ENCODE results near the gene DDX4. TPM values are rescaled to one million over a fixed set of nuclear protein-coding genes. Genes with fewer than 3 reads are reported as not detected.
"Not testable (repeated sequence)": the region's sequence is repeated elsewhere in the genome, so short reads cannot be mapped to it uniquely, and the experiment has no call there.

The DDX4 gene
- total RNA-seq, 4 donors from 2014 or later: not detected

DNA sequence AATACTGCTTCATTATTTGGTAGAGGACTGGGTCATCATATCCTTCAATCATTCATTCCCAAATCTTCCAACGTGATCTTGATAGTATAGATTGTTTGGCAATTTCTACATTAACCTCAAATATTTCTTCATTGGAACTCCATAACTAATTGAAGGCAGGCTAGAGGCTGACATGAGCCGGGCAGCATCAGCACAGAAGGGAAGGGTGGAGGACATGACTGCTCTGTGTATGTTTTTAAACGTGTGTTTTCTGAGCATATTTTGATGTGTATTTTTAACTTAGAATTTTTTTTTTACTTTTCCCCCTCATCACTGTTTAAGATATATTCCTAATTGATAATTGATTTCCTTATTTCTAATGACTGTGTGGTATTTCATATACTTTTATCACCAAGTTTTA, 12.6 kb downstream of the DDX4 start:
- no peak overlapping the region for H3K4me3 ChIP-seq (ENCODE audit: low read depth, poor library complexity, severe bottlenecking)
- WGBS, 2 donors: 71 to 76% methylated on average over 3 of the region's 3 CpGs
- intact Hi-C loops (cut with DNase I; ENCODE audit: low total_unique reads): no loop called here
- DNase-seq (ENCODE audit: low spot score in 2 of 2): no peak
- no peak for TF ChIP-seq POLR2A (IDR thresholded peaks at IDR 0.05)
- TF ChIP-seq, protein P1, sequence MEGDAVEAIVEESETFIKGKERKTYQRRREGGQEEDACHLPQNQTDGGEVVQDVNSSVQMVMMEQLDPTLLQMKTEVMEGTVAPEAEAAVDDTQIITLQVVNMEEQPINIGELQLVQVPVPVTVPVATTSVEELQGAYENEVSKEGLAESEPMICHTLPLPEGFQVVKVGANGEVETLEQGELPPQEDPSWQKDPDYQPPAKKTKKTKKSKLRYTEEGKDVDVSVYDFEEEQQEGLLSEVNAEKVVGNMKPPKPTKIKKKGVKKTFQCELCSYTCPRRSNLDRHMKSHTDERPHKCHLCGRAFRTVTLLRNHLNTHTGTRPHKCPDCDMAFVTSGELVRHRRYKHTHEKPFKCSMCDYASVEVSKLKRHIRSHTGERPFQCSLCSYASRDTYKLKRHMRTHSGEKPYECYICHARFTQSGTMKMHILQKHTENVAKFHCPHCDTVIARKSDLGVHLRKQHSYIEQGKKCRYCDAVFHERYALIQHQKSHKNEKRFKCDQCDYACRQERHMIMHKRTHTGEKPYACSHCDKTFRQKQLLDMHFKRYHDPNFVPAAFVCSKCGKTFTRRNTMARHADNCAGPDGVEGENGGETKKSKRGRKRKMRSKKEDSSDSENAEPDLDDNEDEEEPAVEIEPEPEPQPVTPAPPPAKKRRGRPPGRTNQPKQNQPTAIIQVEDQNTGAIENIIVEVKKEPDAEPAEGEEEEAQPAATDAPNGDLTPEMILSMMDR (IDR thresholded peaks at IDR 0.05): no peak

DNA sequence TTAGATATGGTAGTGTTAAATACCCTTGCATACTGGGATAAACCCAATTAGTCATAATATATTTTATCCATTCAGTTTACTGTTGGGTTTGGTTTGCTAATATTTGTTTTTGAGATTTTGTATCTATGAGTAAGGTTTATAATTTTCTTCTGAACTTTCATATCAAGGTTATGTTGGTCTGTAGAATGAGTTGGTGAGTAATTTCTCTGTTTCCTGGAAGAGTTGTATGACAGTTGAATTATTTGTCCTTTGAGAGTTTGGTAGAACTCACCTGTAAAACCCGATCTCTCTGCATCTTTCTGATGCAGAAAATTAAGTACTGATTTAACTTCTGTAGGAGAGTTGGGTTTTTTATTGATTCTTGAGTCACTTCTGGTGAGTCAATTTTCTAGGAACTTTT, 20.4 kb downstream of the DDX4 start:
- intact Hi-C loops (cut with DNase I; ENCODE audit: low total_unique reads): no loop called here
- no peak overlapping the region for H3K4me3 ChIP-seq (ENCODE audit: low read depth, poor library complexity, severe bottlenecking)
- DNase-seq (ENCODE audit: low spot score in 2 of 2): no peak
- TF ChIP-seq, protein P1 (IDR thresholded peaks at IDR 0.05): no peak
- no peak for TF ChIP-seq POLR2A (IDR thresholded peaks at IDR 0.05)
- 80 to 98% methylated on average over 1 of the region's 1 CpG for WGBS, 2 donors

DNA sequence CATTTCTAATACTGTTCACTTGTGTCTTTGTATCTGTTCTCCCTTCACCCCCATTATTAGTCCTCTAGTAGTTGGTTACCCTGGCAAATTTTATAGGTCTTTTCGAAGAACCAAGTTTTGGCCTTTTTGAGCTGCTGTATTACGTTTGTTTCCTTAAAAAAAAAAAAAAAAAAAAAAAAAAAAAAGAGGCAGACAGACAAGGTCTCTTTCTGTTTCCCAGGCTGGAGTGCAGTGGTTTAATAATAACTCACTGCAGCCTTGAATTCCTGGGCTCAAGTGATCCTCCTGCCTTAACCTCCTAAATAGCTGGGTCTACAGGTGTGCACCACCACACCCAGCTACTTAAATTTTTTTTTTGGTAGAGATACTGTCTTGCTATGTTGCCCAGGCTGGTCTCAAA, 20.9 kb downstream of the DDX4 start:
- TF ChIP-seq POLR2A (IDR thresholded peaks at IDR 0.05): no peak
- TF ChIP-seq, protein P1 (IDR thresholded peaks at IDR 0.05): no peak
- DNase-seq (ENCODE audit: low spot score in 2 of 2): no peak
- intact Hi-C loops (cut with DNase I; ENCODE audit: low total_unique reads): no loop called here
- no peak overlapping the region for H3K4me3 ChIP-seq (ENCODE audit: low read depth, poor library complexity, severe bottlenecking)
- 81 to 83% methylated on average over 2 of the region's 2 CpGs for WGBS, 2 donors

DNA sequence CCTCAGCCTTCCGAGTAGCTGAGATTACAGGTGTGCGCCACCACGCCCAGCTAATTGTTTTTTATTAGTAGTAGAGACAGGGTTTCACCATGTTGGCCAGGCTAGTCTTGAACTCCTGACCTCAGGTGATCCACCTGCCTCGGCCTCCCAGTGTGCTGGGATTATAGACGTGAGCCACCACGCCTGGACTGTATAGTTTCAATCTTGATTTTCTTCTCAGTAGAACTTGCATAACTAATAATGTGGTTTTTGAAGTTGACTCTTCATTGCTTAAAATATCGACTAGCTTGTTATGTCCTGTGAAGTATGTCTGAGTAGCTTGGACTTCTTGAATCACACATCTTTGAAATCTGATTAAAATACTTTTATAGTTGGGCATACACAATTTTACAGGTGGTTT, 23.9 kb downstream of the DDX4 start:
- intact Hi-C loops (cut with DNase I; ENCODE audit: low total_unique reads); DNase-seq (ENCODE audit: low spot score in 2 of 2); H3K4me3 ChIP-seq (ENCODE audit: low read depth, poor library complexity, severe bottlenecking): not testable (repeated sequence)
- WGBS, 2 donors: 94 to 98% methylated on average over 7 of the region's 7 CpGs

DNA sequence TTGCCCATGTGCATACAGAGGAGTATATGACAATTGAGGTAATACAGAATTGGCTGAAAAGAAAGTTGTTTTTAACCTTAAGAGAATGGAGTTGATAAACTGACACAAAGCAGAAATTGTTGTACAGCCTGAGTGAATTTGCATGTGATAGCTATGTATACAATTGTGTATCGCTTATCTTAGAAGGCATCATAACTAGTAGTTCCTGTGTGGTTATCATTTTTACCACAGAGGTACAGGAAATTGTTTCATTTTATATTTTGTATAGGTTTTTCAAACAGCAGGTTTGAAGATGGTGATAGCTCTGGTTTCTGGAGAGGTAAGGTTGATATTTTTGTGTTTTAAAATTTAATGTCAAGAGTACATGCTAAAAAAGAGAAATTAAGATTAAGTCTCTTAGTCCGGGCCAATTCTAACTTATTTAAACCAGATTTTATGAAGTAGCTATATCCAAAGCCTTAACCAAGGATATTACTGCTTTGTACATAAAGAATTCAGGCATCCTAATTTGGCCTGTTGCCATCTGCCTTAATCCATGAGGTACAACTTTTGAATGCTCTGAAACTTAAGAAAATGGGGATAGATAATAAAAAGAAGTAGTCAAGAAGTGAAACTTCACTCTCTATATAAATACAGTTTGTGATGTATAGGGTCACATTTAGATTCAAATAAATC, 26.0 kb downstream of the DDX4 start:
- 91% methylated on average over 2 of the region's 2 CpGs for WGBS, 2 donors
- H3K4me3 ChIP-seq (ENCODE audit: low read depth, poor library complexity, severe bottlenecking): no peak overlapping the region
- no peak for DNase-seq (ENCODE audit: low spot score in 2 of 2)
- intact Hi-C loops (cut with DNase I; ENCODE audit: low total_unique reads): no loop called here
- TF ChIP-seq POLR2A (IDR thresholded peaks at IDR 0.05): no peak
- TF ChIP-seq, protein P1 (IDR thresholded peaks at IDR 0.05): no peak

DNA sequence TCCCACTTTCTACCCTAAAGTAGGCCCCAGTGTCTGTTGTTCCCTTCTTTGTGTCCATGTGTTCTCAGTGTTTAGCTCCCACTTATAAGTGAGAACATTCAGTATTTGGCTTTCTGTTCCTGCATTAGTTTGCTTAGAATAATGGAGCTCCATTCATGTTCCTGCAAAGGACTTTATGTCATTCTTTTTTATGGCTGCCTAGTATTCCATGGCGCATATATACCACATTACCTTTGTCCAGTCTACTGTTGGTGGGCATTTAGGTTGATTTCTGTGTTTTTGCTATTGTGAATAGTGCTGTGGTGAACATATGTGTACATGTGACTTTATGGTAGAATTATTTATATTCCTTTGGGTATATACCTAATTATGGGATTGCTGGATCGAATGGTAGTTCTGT, 30.4 kb downstream of the DDX4 start:
- TF ChIP-seq POLR2A (IDR thresholded peaks at IDR 0.05): no peak
- TF ChIP-seq, protein P1 (IDR thresholded peaks at IDR 0.05): no peak
- WGBS, 2 donors: 95% methylated on average over 2 of the region's 2 CpGs
- no peak for DNase-seq (ENCODE audit: low spot score in 2 of 2)
- no peak overlapping the region for H3K4me3 ChIP-seq (ENCODE audit: low read depth, poor library complexity, severe bottlenecking)
- intact Hi-C loops (cut with DNase I; ENCODE audit: low total_unique reads): no loop called here

Data from lower leg skin (tissue), 4 donors.